SK-N-MC (cell line): ENCODE data around the gene GALNT9.
"Not testable (repeated sequence)": the region's sequence is repeated elsewhere in the genome, so short reads cannot be mapped to it uniquely, and the experiment has no call there.

Source experiments
- DNase-seq: peaks from one replicate; pipeline ENCODE4 v3.0.0-alpha.2; 2011; ENCODE audit warnings: low read depth, low spot score
- H3K27ac ChIP-seq: fragments of 200-600 bp; sonication (generic); 2 replicates; pipeline ENCODE4 v1.5.1; 2016; ENCODE audit warnings: mixed run types
- H3K36me3 ChIP-seq: fragments of 200-600 bp; sonication (generic); 2 replicates; pipeline ENCODE4 v1.6.1; 2017; ENCODE audit warnings: antibody characterized with exemption, low read length, mixed read lengths; ENCODE audit not compliant: insufficient read depth
- H3K4me3 ChIP-seq: fragments of 200-600 bp; sonication (generic); 2 replicates; pipeline ENCODE4 v1.5.1; 2016
- H3K9ac ChIP-seq: fragments of 200-600 bp; sonication (generic); 2 replicates; pipeline ENCODE4 v1.8.0; 2017; ENCODE audit warnings: mixed run types, mixed read lengths; ENCODE audit not compliant: insufficient read length
- H3K9me3 ChIP-seq: fragments of 200-600 bp; sonication (generic); 2 replicates; pipeline ENCODE4 v1.6.1; 2017; ENCODE audit warnings: low read depth, mild to moderate bottlenecking, antibody characterized with exemption, low read length, moderate library complexity, mixed read lengths
- EZH2 ChIP-seq: fragments of 200-600 bp; sonication (generic); IDR thresholded peaks from one replicate; pipeline ENCODE4 v1.6.1; 2017; ENCODE audit warnings: antibody characterized with exemption
- FOXP2 ChIP-seq: optimal IDR thresholded peaks from 2 replicates; pipeline ENCODE3; 2011; ENCODE audit warnings: mild to moderate bottlenecking, moderate library complexity; ENCODE audit not compliant: insufficient read depth; ENCODE audit errors: extremely low read length, control extremely low read depth
- POLR2AphosphoS5 ChIP-seq: IDR thresholded peaks from 2 replicates; pipeline ENCODE4 v1.6.1; 2012; ENCODE audit warnings: mild to moderate bottlenecking, low read depth, low read length, borderline replicate concordance

GALNT9 gene

GRCh38 chr12:132266370-132266769 lies 63.0 kb downstream of the GALNT9 start:
- H3K27ac ChIP-seq, result no peak overlapping the region
- no peaks in the 10 kb centered on the region for H3K9me3 ChIP-seq
- H3K36me3 ChIP-seq, result no peaks in the 10 kb centered on the region
- no peak overlapping the region for H3K4me3 ChIP-seq
- no peak for DNase-seq
- no peak overlapping the region for H3K9ac ChIP-seq
- TF ChIP-seq FOXP2, result no peak
- TF ChIP-seq EZH2, result no peak
- no peak for TF ChIP-seq POLR2AphosphoS5

- not testable (repeated sequence) for H3K36me3 ChIP-seq, H3K4me3 ChIP-seq, H3K9me3 ChIP-seq, H3K9ac ChIP-seq, H3K27ac ChIP-seq, DNase-seq
Observed at GRCh38 chr12:132265822-132266221, 63.6 kb downstream of the GALNT9 start.

- DNase-seq, result no peak
- TF ChIP-seq FOXP2 (no peak), EZH2 (no peak)
Observed at GRCh38 chr12:132265056-132265800, 64.2 kb downstream of the GALNT9 start.

GRCh38 chr12:132264086-132265010 lies 65.0 kb downstream of the GALNT9 start:
- Histone ChIP-seq H3K27ac (no peak overlapping the region), H3K36me3 (no peaks in the 10 kb centered on the region), H3K4me3 (no peak overlapping the region), H3K9ac (no peak overlapping the region), H3K9me3 (no peaks in the 10 kb centered on the region)
- no peak for DNase-seq
- no peak for TF ChIP-seq POLR2AphosphoS5
- no peak for TF ChIP-seq EZH2
- TF ChIP-seq FOXP2, result no peak

More at GRCh38 chr12:132265056-132265800, 64.2 kb downstream of the GALNT9 start:
- Histone ChIP-seq H3K27ac (no peak overlapping the region), H3K4me3 (no peak overlapping the region), H3K36me3 (no peaks in the 10 kb centered on the region), H3K9me3 (no peaks in the 10 kb centered on the region), H3K9ac (no peak overlapping the region)

- DNase-seq, result no peak
- Histone ChIP-seq H3K4me3 (no peak overlapping the region), H3K9me3 (no peaks in the 10 kb centered on the region), H3K27ac (no peak overlapping the region), H3K36me3 (no peaks in the 10 kb centered on the region), H3K9ac (no peak overlapping the region)
- TF ChIP-seq POLR2AphosphoS5, result no peak
- TF ChIP-seq FOXP2, result no peak
- TF ChIP-seq EZH2, result no peak
Observed at GRCh38 chr12:132263451-132264049, 65.8 kb downstream of the GALNT9 start.

GRCh38 chr12:132263061-132263360 lies 66.4 kb downstream of the GALNT9 start:
- Histone ChIP-seq H3K9ac (no peak overlapping the region), H3K27ac (no peak overlapping the region), H3K9me3 (no peaks in the 10 kb centered on the region), H3K4me3 (no peak overlapping the region), H3K36me3 (no peaks in the 10 kb centered on the region)
- DNase-seq, result no peak
- TF ChIP-seq FOXP2, result no peak

- DNase-seq, result no peak
- Histone ChIP-seq H3K4me3 (no peak overlapping the region), H3K9ac (no peak overlapping the region), H3K36me3 (no peaks in the 10 kb centered on the region), H3K9me3 (no peaks in the 10 kb centered on the region), H3K27ac (no peak overlapping the region)
- no peak for TF ChIP-seq POLR2AphosphoS5
- no peak for TF ChIP-seq FOXP2
- no peak for TF ChIP-seq EZH2
Observed at GRCh38 chr12:132262256-132263060, 66.9 kb downstream of the GALNT9 start.

GRCh38 chr12:132261328-132262138 lies 67.9 kb downstream of the GALNT9 start:
- TF ChIP-seq FOXP2 (no peak), POLR2AphosphoS5 (no peak), EZH2 (no peak)
- H3K9me3 ChIP-seq, result no peaks in the 10 kb centered on the region
- H3K9ac ChIP-seq, result no peak overlapping the region
- no peaks in the 10 kb centered on the region for H3K36me3 ChIP-seq
- no peak overlapping the region for H3K4me3 ChIP-seq
- DNase-seq, result no peak
- H3K27ac ChIP-seq, result no peak overlapping the region
